WTC11 (cell line): ENCODE measurements around the gene PRKCE. TPM values are rescaled to one million over a fixed set of nuclear protein-coding genes. Genes with fewer than 3 reads are reported as not detected.

ENCODE experiments used
- ATAC-seq: fragments of 200-7000 bp; cut with Tn5 transposase; 2 replicates; pipeline ENCODE4 v1.10.0; 2021; ENCODE audit warnings: mild to moderate bottlenecking, moderate library complexity
- CTCF ChIA-PET: fragments of 300-600 bp; sonication (Branson Sonifier 250); formaldehyde crosslinking; loops from one replicate; lab custom pipeline; 2021; ENCODE audit warnings: antibody characterized with exemption; lab: Charles Lee
- POLR2A ChIA-PET: fragments of 350-600 bp; sonication (Branson Sonifier 250); formaldehyde crosslinking; loops from one replicate; lab custom pipeline; 2021; ENCODE audit warnings: antibody characterized with exemption; lab: Charles Lee
- DNase-seq: peaks from one replicate; pipeline ENCODE4 v3.0.0; 2021; ENCODE audit warnings: low spot score
- H3K27ac Mint-ChIP-seq: 2 replicates; pipeline ENCODE4 v1.8.0; 2021; ENCODE audit warnings: mixed read lengths
- H3K27me3 Mint-ChIP-seq: 2 replicates; pipeline ENCODE4 v1.8.0; 2021; ENCODE audit warnings: low read depth, mild to moderate bottlenecking, moderate library complexity, mixed read lengths
- H3K36me3 Mint-ChIP-seq: 2 replicates; pipeline ENCODE4 v1.8.0; 2021; ENCODE audit warnings: mixed read lengths
- H3K4me1 Mint-ChIP-seq: 2 replicates; pipeline ENCODE4 v1.8.0; 2022; ENCODE audit warnings: mixed read lengths
- H3K4me3 Mint-ChIP-seq: 2 replicates; pipeline ENCODE4 v1.8.0; 2021; ENCODE audit warnings: mild to moderate bottlenecking, moderate library complexity, mixed read lengths
- H3K9me3 Mint-ChIP-seq: 2 replicates; pipeline ENCODE4 v1.8.0; 2021; ENCODE audit warnings: mixed read lengths
- GRHL2 ChIP-seq: fragments of 250-450 bp; sonication (Bioruptor Pico); IDR thresholded peaks from 2 replicates; pipeline ENCODE4 v1.8.0; 2022; ENCODE audit warnings: mild to moderate bottlenecking, moderate library complexity; ENCODE audit not compliant: insufficient replicate concordance, severe bottlenecking
- GTF2I ChIP-seq: fragments of 250-450 bp; sonication (Bioruptor Pico); conservative IDR thresholded peaks from 2 replicates; pipeline ENCODE4 v1.4.0; 2021; ENCODE audit warnings: mild to moderate bottlenecking
- NFATC4 ChIP-seq: fragments of 250-450 bp; sonication (Bioruptor Pico); IDR thresholded peaks from 2 replicates; pipeline ENCODE4 v1.9.0; 2021; ENCODE audit warnings: mild to moderate bottlenecking
- NFYB ChIP-seq: sonication (generic); formaldehyde crosslinking; conservative IDR thresholded peaks from 2 replicates; pipeline ENCODE4 v1.8.0; 2022; ENCODE audit warnings: low read depth, missing genetic modification reagents
- NR1H2 ChIP-seq: sonication (generic); formaldehyde crosslinking; IDR thresholded peaks from 2 replicates; pipeline ENCODE4 v1.9.0; 2021; ENCODE audit warnings: mild to moderate bottlenecking, moderate library complexity, missing genetic modification reagents
- total RNA-seq: library from RNA; stranded (reverse); gene quantifications from 3 replicates; pipeline ENCODE4 v1.2.3, GENCODE V29; 2021
- TF ChIP-seq, protein P1 (sequence below): sonication (generic); formaldehyde crosslinking; IDR thresholded peaks from 2 replicates; pipeline ENCODE4 v1.8.1; 2022; ENCODE audit warnings: missing genetic modification reagents, borderline replicate concordance
- TF ChIP-seq, protein P2 (sequence below): sonication (generic); formaldehyde crosslinking; IDR thresholded peaks from 2 replicates; pipeline ENCODE4 v1.8.0; 2022; ENCODE audit warnings: mild to moderate bottlenecking, missing genetic modification reagents
- TF ChIP-seq, protein P3 (sequence below): sonication (generic); formaldehyde crosslinking; IDR thresholded peaks from 2 replicates; pipeline ENCODE4 v1.8.0; 2023; ENCODE audit warnings: mild to moderate bottlenecking, missing genetic modification reagents
- TF ChIP-seq, protein P4 (sequence below): fragments of 250-450 bp; sonication (Bioruptor Pico); IDR thresholded peaks from 2 replicates; pipeline ENCODE4 v1.8.0; 2021; ENCODE audit warnings: mild to moderate bottlenecking
- TF ChIP-seq, protein P5 (sequence below): sonication (generic); formaldehyde crosslinking; IDR thresholded peaks from 2 replicates; pipeline ENCODE4 v1.8.1; 2023; ENCODE audit warnings: mild to moderate bottlenecking, missing genetic modification reagents, moderate library complexity
- TF ChIP-seq, protein P6 (sequence below): sonication (generic); formaldehyde crosslinking; IDR thresholded peaks from 2 replicates; pipeline ENCODE4 v1.8.0; 2023; ENCODE audit warnings: missing genetic modification reagents, mild to moderate bottlenecking, borderline replicate concordance
- TF ChIP-seq, protein P7 (sequence below): sonication (generic); formaldehyde crosslinking; IDR thresholded peaks from 2 replicates; pipeline ENCODE4 v1.8.1; 2022; ENCODE audit warnings: low read depth, mild to moderate bottlenecking, moderate library complexity, missing genetic modification reagents, borderline replicate concordance

PRKCE gene
- total RNA-seq, 1 experiment from 2014 or later, result 5.8 TPM

DNA sequence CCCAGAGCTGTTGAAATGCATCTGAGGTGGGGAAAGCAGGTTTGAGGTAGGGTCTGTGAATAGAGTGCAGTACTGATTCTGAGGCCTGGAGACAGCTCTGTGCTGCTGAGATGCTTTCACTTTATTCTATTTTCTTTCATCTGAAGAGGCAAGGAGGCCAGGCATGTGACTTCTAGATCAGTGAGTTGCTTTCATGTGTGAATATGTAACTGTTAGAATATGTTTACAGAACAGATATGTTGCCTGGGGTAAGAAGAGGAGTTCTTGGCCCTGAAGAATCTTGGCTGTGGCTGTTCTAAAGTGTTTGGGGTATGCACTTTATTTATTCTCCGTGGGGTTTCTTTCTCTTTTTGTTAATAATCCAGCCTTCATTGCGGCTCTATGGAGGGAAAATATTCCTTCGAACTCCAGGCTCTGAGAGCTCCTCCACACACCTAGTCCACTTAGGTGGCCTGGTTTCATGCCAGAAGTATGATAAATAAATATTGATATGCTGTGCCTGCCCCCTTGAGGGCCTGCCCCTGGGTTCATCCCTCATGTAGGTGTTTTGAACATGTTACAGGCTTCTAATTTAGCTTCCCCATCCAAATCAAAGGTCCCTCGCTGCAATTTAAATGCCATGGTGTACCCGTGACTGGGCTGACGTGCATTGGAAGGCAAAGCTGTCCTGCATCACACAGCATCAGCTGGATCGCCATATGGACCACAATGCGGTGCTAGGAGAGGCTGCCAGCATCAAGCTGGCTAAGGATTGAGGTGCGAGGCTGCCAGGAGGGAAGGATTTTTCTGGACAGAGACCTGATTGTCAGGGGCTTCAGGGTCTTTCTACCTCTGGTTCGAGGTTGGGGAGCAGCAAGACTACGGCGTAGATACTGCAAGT, 102.9 kb downstream of the PRKCE start:
- CTCF ChIA-PET, result interaction anchor here (1.7 kb wide), 1 partner anchor 25 kb away, joined by 4 read pairs; no protein-coding TSS in a partner anchor
- DNase-seq (no peak), ATAC-seq (no peak)
- H3K27me3 Mint-ChIP-seq, result no peaks in the 10 kb centered on the region
- no peak for TF ChIP-seq NFATC4 (CRISPR knock-in tag)
- TF ChIP-seq, protein P1, sequence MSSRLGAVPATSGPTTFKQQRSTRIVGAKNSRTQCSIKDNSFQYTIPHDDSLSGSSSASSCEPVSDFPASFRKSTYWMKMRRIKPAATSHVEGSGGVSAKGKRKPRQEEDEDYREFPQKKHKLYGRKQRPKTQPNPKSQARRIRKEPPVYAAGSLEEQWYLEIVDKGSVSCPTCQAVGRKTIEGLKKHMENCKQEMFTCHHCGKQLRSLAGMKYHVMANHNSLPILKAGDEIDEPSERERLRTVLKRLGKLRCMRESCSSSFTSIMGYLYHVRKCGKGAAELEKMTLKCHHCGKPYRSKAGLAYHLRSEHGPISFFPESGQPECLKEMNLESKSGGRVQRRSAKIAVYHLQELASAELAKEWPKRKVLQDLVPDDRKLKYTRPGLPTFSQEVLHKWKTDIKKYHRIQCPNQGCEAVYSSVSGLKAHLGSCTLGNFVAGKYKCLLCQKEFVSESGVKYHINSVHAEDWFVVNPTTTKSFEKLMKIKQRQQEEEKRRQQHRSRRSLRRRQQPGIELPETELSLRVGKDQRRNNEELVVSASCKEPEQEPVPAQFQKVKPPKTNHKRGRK, result no peak
- TF ChIP-seq GTF2I (CRISPR knock-in tag), result no peak
- TF ChIP-seq, protein P2, sequence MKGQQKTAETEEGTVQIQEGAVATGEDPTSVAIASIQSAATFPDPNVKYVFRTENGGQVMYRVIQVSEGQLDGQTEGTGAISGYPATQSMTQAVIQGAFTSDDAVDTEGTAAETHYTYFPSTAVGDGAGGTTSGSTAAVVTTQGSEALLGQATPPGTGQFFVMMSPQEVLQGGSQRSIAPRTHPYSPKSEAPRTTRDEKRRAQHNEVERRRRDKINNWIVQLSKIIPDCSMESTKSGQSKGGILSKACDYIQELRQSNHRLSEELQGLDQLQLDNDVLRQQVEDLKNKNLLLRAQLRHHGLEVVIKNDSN, result no peak
- TF ChIP-seq, protein P3, sequence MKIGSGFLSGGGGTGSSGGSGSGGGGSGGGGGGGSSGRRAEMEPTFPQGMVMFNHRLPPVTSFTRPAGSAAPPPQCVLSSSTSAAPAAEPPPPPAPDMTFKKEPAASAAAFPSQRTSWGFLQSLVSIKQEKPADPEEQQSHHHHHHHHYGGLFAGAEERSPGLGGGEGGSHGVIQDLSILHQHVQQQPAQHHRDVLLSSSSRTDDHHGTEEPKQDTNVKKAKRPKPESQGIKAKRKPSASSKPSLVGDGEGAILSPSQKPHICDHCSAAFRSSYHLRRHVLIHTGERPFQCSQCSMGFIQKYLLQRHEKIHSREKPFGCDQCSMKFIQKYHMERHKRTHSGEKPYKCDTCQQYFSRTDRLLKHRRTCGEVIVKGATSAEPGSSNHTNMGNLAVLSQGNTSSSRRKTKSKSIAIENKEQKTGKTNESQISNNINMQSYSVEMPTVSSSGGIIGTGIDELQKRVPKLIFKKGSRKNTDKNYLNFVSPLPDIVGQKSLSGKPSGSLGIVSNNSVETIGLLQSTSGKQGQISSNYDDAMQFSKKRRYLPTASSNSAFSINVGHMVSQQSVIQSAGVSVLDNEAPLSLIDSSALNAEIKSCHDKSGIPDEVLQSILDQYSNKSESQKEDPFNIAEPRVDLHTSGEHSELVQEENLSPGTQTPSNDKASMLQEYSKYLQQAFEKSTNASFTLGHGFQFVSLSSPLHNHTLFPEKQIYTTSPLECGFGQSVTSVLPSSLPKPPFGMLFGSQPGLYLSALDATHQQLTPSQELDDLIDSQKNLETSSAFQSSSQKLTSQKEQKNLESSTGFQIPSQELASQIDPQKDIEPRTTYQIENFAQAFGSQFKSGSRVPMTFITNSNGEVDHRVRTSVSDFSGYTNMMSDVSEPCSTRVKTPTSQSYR (CRISPR knock-in tag), result no peak
- TF ChIP-seq, protein P4, sequence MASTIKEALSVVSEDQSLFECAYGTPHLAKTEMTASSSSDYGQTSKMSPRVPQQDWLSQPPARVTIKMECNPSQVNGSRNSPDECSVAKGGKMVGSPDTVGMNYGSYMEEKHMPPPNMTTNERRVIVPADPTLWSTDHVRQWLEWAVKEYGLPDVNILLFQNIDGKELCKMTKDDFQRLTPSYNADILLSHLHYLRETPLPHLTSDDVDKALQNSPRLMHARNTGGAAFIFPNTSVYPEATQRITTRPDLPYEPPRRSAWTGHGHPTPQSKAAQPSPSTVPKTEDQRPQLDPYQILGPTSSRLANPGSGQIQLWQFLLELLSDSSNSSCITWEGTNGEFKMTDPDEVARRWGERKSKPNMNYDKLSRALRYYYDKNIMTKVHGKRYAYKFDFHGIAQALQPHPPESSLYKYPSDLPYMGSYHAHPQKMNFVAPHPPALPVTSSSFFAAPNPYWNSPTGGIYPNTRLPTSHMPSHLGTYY, result no peak
- TF ChIP-seq NR1H2 (CRISPR knock-in tag), result no peak
- TF ChIP-seq, protein P5, sequence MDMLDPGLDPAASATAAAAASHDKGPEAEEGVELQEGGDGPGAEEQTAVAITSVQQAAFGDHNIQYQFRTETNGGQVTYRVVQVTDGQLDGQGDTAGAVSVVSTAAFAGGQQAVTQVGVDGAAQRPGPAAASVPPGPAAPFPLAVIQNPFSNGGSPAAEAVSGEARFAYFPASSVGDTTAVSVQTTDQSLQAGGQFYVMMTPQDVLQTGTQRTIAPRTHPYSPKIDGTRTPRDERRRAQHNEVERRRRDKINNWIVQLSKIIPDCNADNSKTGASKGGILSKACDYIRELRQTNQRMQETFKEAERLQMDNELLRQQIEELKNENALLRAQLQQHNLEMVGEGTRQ, result no peak
- TF ChIP-seq, protein P6, sequence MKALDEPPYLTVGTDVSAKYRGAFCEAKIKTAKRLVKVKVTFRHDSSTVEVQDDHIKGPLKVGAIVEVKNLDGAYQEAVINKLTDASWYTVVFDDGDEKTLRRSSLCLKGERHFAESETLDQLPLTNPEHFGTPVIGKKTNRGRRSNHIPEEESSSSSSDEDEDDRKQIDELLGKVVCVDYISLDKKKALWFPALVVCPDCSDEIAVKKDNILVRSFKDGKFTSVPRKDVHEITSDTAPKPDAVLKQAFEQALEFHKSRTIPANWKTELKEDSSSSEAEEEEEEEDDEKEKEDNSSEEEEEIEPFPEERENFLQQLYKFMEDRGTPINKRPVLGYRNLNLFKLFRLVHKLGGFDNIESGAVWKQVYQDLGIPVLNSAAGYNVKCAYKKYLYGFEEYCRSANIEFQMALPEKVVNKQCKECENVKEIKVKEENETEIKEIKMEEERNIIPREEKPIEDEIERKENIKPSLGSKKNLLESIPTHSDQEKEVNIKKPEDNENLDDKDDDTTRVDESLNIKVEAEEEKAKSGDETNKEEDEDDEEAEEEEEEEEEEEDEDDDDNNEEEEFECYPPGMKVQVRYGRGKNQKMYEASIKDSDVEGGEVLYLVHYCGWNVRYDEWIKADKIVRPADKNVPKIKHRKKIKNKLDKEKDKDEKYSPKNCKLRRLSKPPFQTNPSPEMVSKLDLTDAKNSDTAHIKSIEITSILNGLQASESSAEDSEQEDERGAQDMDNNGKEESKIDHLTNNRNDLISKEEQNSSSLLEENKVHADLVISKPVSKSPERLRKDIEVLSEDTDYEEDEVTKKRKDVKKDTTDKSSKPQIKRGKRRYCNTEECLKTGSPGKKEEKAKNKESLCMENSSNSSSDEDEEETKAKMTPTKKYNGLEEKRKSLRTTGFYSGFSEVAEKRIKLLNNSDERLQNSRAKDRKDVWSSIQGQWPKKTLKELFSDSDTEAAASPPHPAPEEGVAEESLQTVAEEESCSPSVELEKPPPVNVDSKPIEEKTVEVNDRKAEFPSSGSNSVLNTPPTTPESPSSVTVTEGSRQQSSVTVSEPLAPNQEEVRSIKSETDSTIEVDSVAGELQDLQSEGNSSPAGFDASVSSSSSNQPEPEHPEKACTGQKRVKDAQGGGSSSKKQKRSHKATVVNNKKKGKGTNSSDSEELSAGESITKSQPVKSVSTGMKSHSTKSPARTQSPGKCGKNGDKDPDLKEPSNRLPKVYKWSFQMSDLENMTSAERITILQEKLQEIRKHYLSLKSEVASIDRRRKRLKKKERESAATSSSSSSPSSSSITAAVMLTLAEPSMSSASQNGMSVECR, result no peak
- TF ChIP-seq NFYB, result no peak
- TF ChIP-seq, protein P7, sequence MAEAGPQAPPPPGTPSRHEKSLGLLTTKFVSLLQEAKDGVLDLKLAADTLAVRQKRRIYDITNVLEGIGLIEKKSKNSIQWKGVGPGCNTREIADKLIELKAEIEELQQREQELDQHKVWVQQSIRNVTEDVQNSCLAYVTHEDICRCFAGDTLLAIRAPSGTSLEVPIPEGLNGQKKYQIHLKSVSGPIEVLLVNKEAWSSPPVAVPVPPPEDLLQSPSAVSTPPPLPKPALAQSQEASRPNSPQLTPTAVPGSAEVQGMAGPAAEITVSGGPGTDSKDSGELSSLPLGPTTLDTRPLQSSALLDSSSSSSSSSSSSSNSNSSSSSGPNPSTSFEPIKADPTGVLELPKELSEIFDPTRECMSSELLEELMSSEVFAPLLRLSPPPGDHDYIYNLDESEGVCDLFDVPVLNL (CRISPR knock-in tag), result no peak
- TF ChIP-seq GRHL2 (CRISPR knock-in tag), result no peak
- H3K27ac Mint-ChIP-seq, result no peak overlapping the region
- peaks cover under 1% of the 10 kb centered on the region; the same call in 1 of the 2 replicates for H3K4me1 Mint-ChIP-seq
- POLR2A ChIA-PET, result interaction anchor here (0.6 kb wide), 1 partner anchor 11 kb away, joined by 3 read pairs; no protein-coding TSS in a partner anchor
- H3K4me3 Mint-ChIP-seq, result no peak overlapping the region
- no peaks in the 10 kb centered on the region for H3K36me3 Mint-ChIP-seq
- H3K9me3 Mint-ChIP-seq, result no peaks in the 10 kb centered on the region
